Fibroblast of peridontal ligament (primary cell): Measurements from ENCODE around the gene SLC12A7.
"Not testable (repeated sequence)": the region's sequence is repeated elsewhere in the genome, so short reads cannot be mapped to it uniquely, and the experiment has no call there.

Experiments
- DNase-seq: peaks from one replicate; pipeline ENCODE4 v3.0.0-alpha.2; 2010; ENCODE audit errors: extremely low read depth

Gene SLC12A7

DNA sequence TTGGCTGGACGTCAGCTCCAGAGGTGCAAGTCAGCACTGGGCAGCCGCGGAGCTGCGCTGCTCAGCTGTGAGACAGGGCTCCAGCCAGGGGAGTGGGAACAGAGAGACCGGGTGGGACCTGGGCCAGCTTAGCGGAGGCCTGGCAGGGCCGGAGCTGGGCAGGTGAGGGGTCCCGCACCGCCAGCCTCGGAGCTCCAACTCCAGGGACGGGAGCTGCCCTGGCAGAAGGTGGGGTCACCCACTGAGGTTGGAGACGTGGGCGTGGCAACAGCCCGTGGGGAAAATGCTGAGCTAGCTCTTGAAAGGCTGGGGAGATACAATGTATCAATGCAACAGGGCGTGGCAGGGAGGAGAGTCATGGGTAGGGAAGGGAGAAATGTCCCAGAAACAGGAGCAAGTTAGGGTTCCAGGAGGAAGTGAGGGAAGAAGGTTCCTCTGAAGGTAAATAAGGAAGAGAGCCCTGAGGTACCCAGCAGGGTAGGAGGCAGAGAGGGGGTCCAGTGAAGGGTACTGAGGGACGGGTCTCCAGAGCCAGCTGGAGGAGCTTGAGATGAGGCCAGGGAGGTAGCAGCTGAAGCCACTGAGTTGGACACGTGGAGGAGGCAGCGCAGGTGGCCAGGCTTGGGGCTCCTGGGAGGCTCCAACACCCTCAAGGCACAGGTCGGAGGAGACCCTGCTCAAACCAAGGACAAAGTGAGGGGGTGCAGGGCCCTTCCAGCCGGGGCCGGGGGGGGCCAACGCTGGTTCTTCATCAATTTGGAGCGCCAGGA is 104.0 kb downstream of the SLC12A7 start:
- DNase-seq = no peak

GRCh38 chr5:1007221-1007680 is 104.6 kb downstream of the SLC12A7 start:
- no peak for DNase-seq

GRCh38 chr5:1006656-1007071 is 105.2 kb downstream of the SLC12A7 start:
- DNase-seq = no peak

GRCh38 chr5:1005904-1006655 is 105.8 kb downstream of the SLC12A7 start:
- DNase-seq = no peak

- DNase-seq = no peak
Observed at GRCh38 chr5:1005249-1005851, 106.5 kb downstream of the SLC12A7 start.

GRCh38 chr5:1004461-1005248 is 107.2 kb downstream of the SLC12A7 start:
- peak; percentile 26 for DNase-seq

DNA sequence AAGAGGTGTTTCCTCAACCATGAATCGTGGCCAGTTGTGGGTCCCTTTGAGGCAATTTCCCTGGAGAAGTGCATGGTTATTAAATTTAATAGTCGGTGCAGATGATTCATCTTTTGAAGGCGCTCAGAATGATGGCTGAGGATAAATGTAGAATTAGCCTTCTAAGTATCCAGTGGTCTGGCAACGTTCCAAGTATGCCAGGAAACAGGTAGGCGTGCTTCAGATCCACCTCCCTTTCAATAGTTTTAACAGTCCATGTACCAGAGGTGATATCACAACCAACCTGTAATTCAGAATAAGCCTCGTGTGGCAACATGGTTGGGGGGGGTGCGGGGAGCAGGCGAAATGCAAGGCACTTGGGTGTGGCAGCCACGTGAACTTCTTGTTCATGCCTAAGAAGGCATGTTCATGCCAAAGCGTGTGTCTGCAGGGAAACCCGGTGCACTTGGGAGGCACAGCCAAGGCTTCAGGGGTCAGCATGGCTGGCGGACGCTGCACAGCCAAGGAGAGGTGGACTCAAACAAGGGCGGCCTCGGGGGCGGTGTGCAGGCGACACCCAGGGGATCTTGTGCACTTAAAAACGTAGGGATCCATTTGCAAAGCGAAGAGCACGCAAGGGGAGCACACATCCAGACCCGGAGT is 108.4 kb downstream of the SLC12A7 start:
- DNase-seq = no peak

GRCh38 chr5:1002836-1003235 is 109.0 kb downstream of the SLC12A7 start:
- DNase-seq = no peak

- DNase-seq = no peak
Observed at GRCh38 chr5:1002271-1002546, 109.7 kb downstream of the SLC12A7 start.

- DNase-seq = no peak
Observed at GRCh38 chr5:1001406-1002270, 110.2 kb downstream of the SLC12A7 start.

DNA sequence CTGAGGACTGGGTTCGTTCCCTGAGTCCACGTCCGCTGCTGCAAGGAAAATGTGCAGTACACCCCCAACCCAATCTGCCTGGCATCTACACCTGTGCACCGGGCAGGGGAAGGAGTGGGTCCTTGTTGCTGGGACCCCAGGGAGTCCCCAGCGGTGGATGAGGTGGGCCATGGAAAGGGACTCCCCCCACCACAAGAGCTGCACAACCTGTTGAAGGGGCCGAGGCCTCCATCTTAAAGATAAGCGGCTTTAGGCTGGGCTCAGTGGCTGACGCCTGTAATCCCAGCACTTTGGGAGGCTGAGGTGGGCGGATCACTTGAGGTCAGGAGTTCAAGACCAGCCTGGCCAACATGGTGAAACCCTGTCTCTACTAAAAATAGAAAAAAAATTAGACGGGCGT is 111.0 kb downstream of the SLC12A7 start:
- DNase-seq = not testable (repeated sequence)
